Activated CD4-positive, alpha-beta memory T cell treated with anti-CD3 and anti-CD28 coated beads for 36 hours (primary cell): ENCODE data around the gene CD300LG. TPM values are rescaled to one million over a fixed set of nuclear protein-coding genes. Genes with fewer than 3 reads are reported as not detected.

Experiments
- CTCF ChIA-PET: fragments of 350-600 bp; sonication (Branson Sonifier 250); formaldehyde crosslinking; loops from one replicate; lab custom pipeline; 2021; ENCODE audit warnings: antibody characterized with exemption, inconsistent platforms; lab: Charles Lee
- POLR2A ChIA-PET: fragments of 350-600 bp; sonication (Branson Sonifier 250); formaldehyde crosslinking; loops from one replicate; lab custom pipeline; 2021; ENCODE audit warnings: antibody characterized with exemption; lab: Charles Lee
- DNase-seq: peaks from one replicate; pipeline ENCODE4 v3.0.0-alpha.2; 2020
- H3K27ac Mint-ChIP-seq: one replicate; pipeline ENCODE4 v1.8.0; 2021; ENCODE audit warnings: mixed read lengths
- H3K27me3 Mint-ChIP-seq: one replicate; pipeline ENCODE4 v1.8.0; 2021; ENCODE audit warnings: mixed read lengths
- H3K36me3 Mint-ChIP-seq: one replicate; pipeline ENCODE4 v1.8.0; 2021; ENCODE audit warnings: mixed read lengths
- H3K4me1 Mint-ChIP-seq: one replicate; pipeline ENCODE4 v1.8.0; 2021; ENCODE audit warnings: low read depth, mixed read lengths
- H3K4me3 Mint-ChIP-seq: one replicate; pipeline ENCODE4 v1.8.0; 2021; ENCODE audit warnings: mild to moderate bottlenecking, mixed read lengths
- H3K9me3 Mint-ChIP-seq: one replicate; pipeline ENCODE4 v1.8.0; 2021; ENCODE audit warnings: mixed read lengths
- intact Hi-C: fragments of 100-400 bp; cut with micrococcal nuclease; formaldehyde crosslinking; loops from one replicate; pipeline ENCODE4 v1.15.1; 2023
- total RNA-seq, 2 experiments: library from RNA; stranded (reverse); gene quantifications; one replicate each; pipeline ENCODE4 v1.2.3, GENCODE V29; 2021

The CD300LG gene
- total RNA-seq, 2 experiments from 2014 or later, result not detected

GRCh38 chr17:43813386-43813785 lies 33.6 kb upstream of the CD300LG start:
- Mint-ChIP-seq H3K9me3 (no peaks in the 10 kb centered on the region), H3K4me1 (no peaks in the 10 kb centered on the region), H3K4me3 (no peak overlapping the region), H3K27me3 (no peaks in the 10 kb centered on the region), H3K36me3 (no peaks in the 10 kb centered on the region), H3K27ac (no peak overlapping the region)
- ChIA-PET CTCF (interaction anchor here (1.3 kb wide), 1 partner anchor 33 kb away, joined by 3 read pairs; no protein-coding TSS in a partner anchor), POLR2A (no interaction called here)
- intact Hi-C loops, result no loop called here
- DNase-seq, result no peak

- H3K27ac Mint-ChIP-seq, result no peak overlapping the region
- no peaks in the 10 kb centered on the region for H3K9me3 Mint-ChIP-seq
- intact Hi-C loops, result no loop called here
- DNase-seq, result no peak
- H3K4me3 Mint-ChIP-seq, result no peak overlapping the region
- no peaks in the 10 kb centered on the region for H3K27me3 Mint-ChIP-seq
- no peaks in the 10 kb centered on the region for H3K4me1 Mint-ChIP-seq
- CTCF ChIA-PET, result interaction anchor here (1.3 kb wide), 1 partner anchor 32 kb away, joined by 3 read pairs; no protein-coding TSS in a partner anchor
- H3K36me3 Mint-ChIP-seq, result no peaks in the 10 kb centered on the region
- POLR2A ChIA-PET, result no interaction called here
Observed at GRCh38 chr17:43814026-43814425, 33.0 kb upstream of the CD300LG start.

GRCh38 chr17:43814714-43815113 lies 32.3 kb upstream of the CD300LG start:
- Mint-ChIP-seq H3K4me3 (no peak overlapping the region), H3K4me1 (no peaks in the 10 kb centered on the region), H3K36me3 (no peaks in the 10 kb centered on the region), H3K9me3 (no peaks in the 10 kb centered on the region), H3K27ac (no peak overlapping the region), H3K27me3 (no peaks in the 10 kb centered on the region)
- ChIA-PET CTCF (interaction anchor here (1.4 kb wide), 1 partner anchor 31 kb away, joined by 5 read pairs; no protein-coding TSS in a partner anchor), POLR2A (no interaction called here)
- intact Hi-C loops, result no loop called here
- DNase-seq, result no peak

GRCh38 chr17:43816336-43817320 lies 30.3 kb upstream of the CD300LG start:
- POLR2A ChIA-PET, result interaction anchor here (0.6 to 0.8 kb wide), 2 partner anchors 24 to 33 kb away, joined by 3 read pairs; no protein-coding TSS in a partner anchor
- H3K27ac Mint-ChIP-seq, result no peak overlapping the region
- CTCF ChIA-PET, result interaction anchor here (1.4 to 4.2 kb wide), 3 partner anchors 30 to 56 kb away, joined by 5 to 15 read pairs (median 8); partner anchors contain the start of gene CD300LG
- H3K9me3 Mint-ChIP-seq, result no peaks in the 10 kb centered on the region
- H3K4me3 Mint-ChIP-seq, result no peak overlapping the region
- intact Hi-C loops, result no loop called here
- no peak for DNase-seq
- H3K27me3 Mint-ChIP-seq, result no peaks in the 10 kb centered on the region
- H3K4me1 Mint-ChIP-seq, result no peaks in the 10 kb centered on the region
- no peaks in the 10 kb centered on the region for H3K36me3 Mint-ChIP-seq

GRCh38 chr17:43817826-43818225 lies 29.1 kb upstream of the CD300LG start:
- H3K9me3 Mint-ChIP-seq, result no peaks in the 10 kb centered on the region
- ChIA-PET CTCF (interaction anchor here (3.0 to 4.2 kb wide), 2 partner anchors 29 to 57 kb away, joined by 8 to 15 read pairs; partner anchors contain the start of gene CD300LG), POLR2A (no interaction called here)
- intact Hi-C loops, result no loop called here
- H3K4me3 Mint-ChIP-seq, result no peak overlapping the region
- H3K36me3 Mint-ChIP-seq, result no peaks in the 10 kb centered on the region
- DNase-seq, result no peak
- no peak overlapping the region for H3K27ac Mint-ChIP-seq
- H3K27me3 Mint-ChIP-seq, result no peaks in the 10 kb centered on the region
- H3K4me1 Mint-ChIP-seq, result no peaks in the 10 kb centered on the region

GRCh38 chr17:43818966-43819365 lies 28.0 kb upstream of the CD300LG start:
- Mint-ChIP-seq H3K27ac (no peak overlapping the region), H3K36me3 (no peaks in the 10 kb centered on the region), H3K27me3 (no peaks in the 10 kb centered on the region), H3K9me3 (no peaks in the 10 kb centered on the region), H3K4me3 (no peak overlapping the region), H3K4me1 (no peaks in the 10 kb centered on the region)
- no peak for DNase-seq
- ChIA-PET POLR2A (no interaction called here), CTCF (interaction anchor here (1.1 to 4.2 kb wide), 3 partner anchors 28 to 59 kb away, joined by 3 to 15 read pairs (median 8); partner anchors contain the start of gene CD300LG)
- intact Hi-C loops, result no loop called here

GRCh38 chr17:43820759-43821158 lies 26.2 kb upstream of the CD300LG start:
- intact Hi-C loops, result no loop called here
- no peak overlapping the region for H3K27ac Mint-ChIP-seq
- H3K9me3 Mint-ChIP-seq, result no peaks in the 10 kb centered on the region
- ChIA-PET CTCF (interaction anchor here (4.2 kb wide), 1 partner anchor 26 kb away, joined by 15 read pairs; the partner anchor contains the start of gene CD300LG), POLR2A (no interaction called here)
- H3K4me3 Mint-ChIP-seq, result no peak overlapping the region
- no peak for DNase-seq
- no peaks in the 10 kb centered on the region for H3K27me3 Mint-ChIP-seq
- H3K36me3 Mint-ChIP-seq, result no peaks in the 10 kb centered on the region
- no peaks in the 10 kb centered on the region for H3K4me1 Mint-ChIP-seq

- no peak overlapping the region for H3K4me3 Mint-ChIP-seq
- no peaks in the 10 kb centered on the region for H3K27me3 Mint-ChIP-seq
- DNase-seq, result no peak
- ChIA-PET CTCF (interaction anchor here (1.1 kb wide), 1 partner anchor 56 kb away, joined by 3 read pairs; no protein-coding TSS in a partner anchor), POLR2A (no interaction called here)
- H3K27ac Mint-ChIP-seq, result no peak overlapping the region
- H3K9me3 Mint-ChIP-seq, result no peaks in the 10 kb centered on the region
- no peaks in the 10 kb centered on the region for H3K4me1 Mint-ChIP-seq
- H3K36me3 Mint-ChIP-seq, result no peaks in the 10 kb centered on the region
- intact Hi-C loops, result no loop called here
Observed at GRCh38 chr17:43822570-43823190, 24.3 kb upstream of the CD300LG start.

- intact Hi-C loops, result no loop called here
- Mint-ChIP-seq H3K27ac (no peak overlapping the region), H3K4me1 (no peaks in the 10 kb centered on the region), H3K36me3 (no peaks in the 10 kb centered on the region), H3K9me3 (no peaks in the 10 kb centered on the region), H3K4me3 (no peak overlapping the region), H3K27me3 (no peaks in the 10 kb centered on the region)
- CTCF ChIA-PET, result interaction anchor here (1.1 kb wide), 1 partner anchor 55 kb away, joined by 3 read pairs; no protein-coding TSS in a partner anchor
- DNase-seq, result no peak
- POLR2A ChIA-PET, result no interaction called here
Observed at GRCh38 chr17:43823350-43824084, 23.5 kb upstream of the CD300LG start.

GRCh38 chr17:43825567-43825966 lies 21.4 kb upstream of the CD300LG start:
- H3K36me3 Mint-ChIP-seq, result no peaks in the 10 kb centered on the region
- intact Hi-C loops, result no loop called here
- POLR2A ChIA-PET, result no interaction called here
- no peak overlapping the region for H3K27ac Mint-ChIP-seq
- peaks cover 4% of the 10 kb centered on the region for H3K4me1 Mint-ChIP-seq
- CTCF ChIA-PET, result interaction anchor here (1.2 kb wide), 2 partner anchors 20 to 131 kb away, joined by 3 read pairs; no protein-coding TSS in a partner anchor
- DNase-seq, result no peak
- H3K9me3 Mint-ChIP-seq, result no peaks in the 10 kb centered on the region
- no peaks in the 10 kb centered on the region for H3K27me3 Mint-ChIP-seq
- no peak overlapping the region for H3K4me3 Mint-ChIP-seq

- Mint-ChIP-seq H3K36me3 (no peaks in the 10 kb centered on the region), H3K27me3 (peaks cover 3% of the 10 kb centered on the region), H3K4me3 (no peak overlapping the region), H3K27ac (no peak overlapping the region), H3K4me1 (peaks cover 10% of the 10 kb centered on the region), H3K9me3 (no peaks in the 10 kb centered on the region)
- ChIA-PET CTCF (interaction anchor here (1.2 kb wide), 1 partner anchor 20 kb away, joined by 3 read pairs; no protein-coding TSS in a partner anchor), POLR2A (no interaction called here)
- DNase-seq, result no peak
- intact Hi-C loops, result no loop called here
Observed at GRCh38 chr17:43826206-43826605, 20.8 kb upstream of the CD300LG start.
